LNCaP clone FGC (cell line): Measurements from ENCODE around the gene CSHL1.

ENCODE experiments used
- DNase-seq: peaks from one replicate; pipeline ENCODE4 v3.0.0-alpha.2; 2011; ENCODE audit warnings: low read depth
- H3K4me3 ChIP-seq: 2 replicates; pipeline ENCODE4 v1.5.1; 2011; ENCODE audit warnings: mild to moderate bottlenecking, low read depth, low read length, control low read depth
- CTCF ChIP-seq: IDR thresholded peaks from 2 replicates; pipeline ENCODE4 v1.5.1; 2012; ENCODE audit warnings: mild to moderate bottlenecking; ENCODE audit not compliant: control insufficient read depth, insufficient read depth; ENCODE audit errors: extremely low read depth

CSHL1 gene

GRCh38 chr17:63933598-63933997 lies 22.5 kb upstream of the CSHL1 start:
- no peak for TF ChIP-seq CTCF
- no peak overlapping the region for H3K4me3 ChIP-seq
- DNase-seq = no peak

GRCh38 chr17:63932721-63933120 lies 21.7 kb upstream of the CSHL1 start:
- no peak for TF ChIP-seq CTCF
- no peak overlapping the region for H3K4me3 ChIP-seq
- no peak for DNase-seq

GRCh38 chr17:63931981-63932561 lies 21.0 kb upstream of the CSHL1 start, which contains the start of gene CD79B:
TSS of gene CD79B (minus strand) at chr17:63932331. CDS start at chr17:63932261, 70 bp downstream.
- no peak for DNase-seq
- TF ChIP-seq CTCF = no peak
- H3K4me3 ChIP-seq = no peak within 1 kb of the TSS

DNA sequence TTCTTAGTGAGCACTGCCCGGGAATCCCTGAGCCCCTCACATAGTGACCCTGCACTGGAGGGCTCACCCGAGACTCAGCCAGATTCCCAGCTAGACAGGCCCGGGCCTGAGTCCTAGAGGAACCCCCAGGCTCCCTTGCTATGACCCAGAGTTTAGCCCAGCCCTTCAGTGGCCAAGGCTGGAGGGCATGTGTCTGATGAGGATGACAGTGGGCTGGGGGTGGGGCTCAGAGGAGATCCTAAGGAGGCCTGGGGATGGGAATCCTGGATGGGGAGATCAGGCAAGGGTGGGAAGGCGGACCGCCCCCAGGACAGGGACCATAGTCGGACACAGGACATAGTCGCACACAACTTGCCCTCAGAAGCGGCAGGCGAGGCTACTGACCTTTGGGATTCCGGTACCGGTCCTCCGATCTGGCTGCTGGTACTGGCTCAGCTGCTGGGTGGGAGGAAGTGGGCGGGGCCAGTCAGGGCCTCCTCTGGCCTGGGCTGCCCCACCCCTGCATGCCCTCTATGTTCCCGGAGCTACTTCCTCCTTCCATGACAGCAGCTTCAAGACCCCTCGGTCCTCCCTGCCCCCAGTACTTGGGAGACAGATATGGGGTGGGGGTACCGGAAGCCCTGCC lies 20.0 kb upstream of the CSHL1 start:
- no peak for DNase-seq
- H3K4me3 ChIP-seq = no peak overlapping the region
- TF ChIP-seq CTCF = no peak

GRCh38 chr17:63929860-63930766 lies 19.1 kb upstream of the CSHL1 start:
- DNase-seq = no peak
- TF ChIP-seq CTCF = no peak
- no peak overlapping the region for H3K4me3 ChIP-seq

- no peak for DNase-seq
- H3K4me3 ChIP-seq = no peak overlapping the region
- TF ChIP-seq CTCF = no peak
Observed at GRCh38 chr17:63928966-63929695, 18.1 kb upstream of the CSHL1 start.
